ENCODE results near the gene NR6A1. TPM values are rescaled to one million over a fixed set of nuclear protein-coding genes. Genes with fewer than 3 reads are reported as not detected.

NR6A1 gene
- total and polyA plus RNA-seq, 2 of the 8 experiments (the other 6 are each of a cell fraction or from before 2014, with no cell fraction given), result 93.2 to 237 TPM

- WGBS, 2 experiments (ENCODE audit: extremely low coverage in 1 of 2, insufficient coverage in 1 of 2, insufficient read length in 1 of 2, insufficient replicate concordance in 2 of 2, low coverage in 1 of 2, low lambda C conversion rate in 2 of 2, missing lambda C conversion rate in 1 of 2), result 91% methylated on average over 6 of the region's 6 CpGs; no CpG with 5 or more reads in 1 of the 2 experiments
- no peaks in the 10 kb centered on the region for H3K27me3 ChIP-seq (replicated peaks in 1 of 4; ENCODE audit: control insufficient read depth in 3 of 4, extremely low read depth in 1 of 4, insufficient read depth in 3 of 4, low read length in 3 of 4)
- CTCF ChIA-PET (ENCODE audit: partially characterized antibody), result interaction anchor here (1.3 to 2.7 kb wide), 5 partner anchors 24 to 152 kb away, joined by 3 to 14 read pairs (median 4); no protein-coding TSS in a partner anchor
- TF ChIP-seq ASH2L (IDR thresholded peaks at IDR 0.05; ENCODE audit: low read length) (no peak), RNF2 (IDR thresholded peaks at IDR 0.05; ENCODE audit: borderline replicate concordance, low read depth, low read length, missing control alignments, poor library complexity, severe bottlenecking) (no peak), BACH1 (IDR thresholded peaks at IDR 0.05; ENCODE audit: low read length) (no peak), ATF3 (IDR thresholded peaks at IDR 0.05; ENCODE audit: insufficient read depth, low read depth, low read length) (no peak), SIN3A (conservative IDR thresholded peaks at IDR 0.05 in 1 of 2, IDR thresholded peaks at IDR 0.05 in 1 of 2; ENCODE audit: low read depth in 1 of 2, low read length in 2 of 2) (no peak), SUZ12 (IDR thresholded peaks at IDR 0.05; ENCODE audit: low read length) (no peak), CHD1 (IDR thresholded peaks at IDR 0.05; ENCODE audit: low read depth, low read length) (no peak), RXRA (IDR thresholded peaks at IDR 0.05; ENCODE audit: insufficient read depth, low read depth, low read length) (no peak), GABPA (IDR thresholded peaks at IDR 0.05; ENCODE audit: borderline replicate concordance, insufficient read depth, low read length) (no peak), TAF7 (optimal IDR thresholded peaks at IDR 0.05; ENCODE audit: borderline replicate concordance, low read depth, low read length) (no peak), TCF12 (IDR thresholded peaks at IDR 0.05; ENCODE audit: low read depth, low read length) (no peak)
These were observed 82.7 kb downstream of the NR6A1 start for GRCh38 chr9:124688238-124688904.

More at GRCh38 chr9:124688238-124688904, 82.7 kb downstream of the NR6A1 start:
- Histone ChIP-seq H3K4me2 (ENCODE audit: insufficient read depth in 1 of 2, low read depth in 2 of 2, low read length in 2 of 2) (no peak overlapping the region), H2BK120ac (replicated peaks; ENCODE audit: low read depth, low read length) (no peak overlapping the region), H3K23ac (ENCODE audit: insufficient read length) (no peak overlapping the region), H3K4me3 (ENCODE audit: extremely low read depth in 1 of 4, insufficient read depth in 2 of 4, low read depth in 3 of 4, low read length in 4 of 4) (no peak overlapping the region), H3K79me2 (ENCODE audit: control insufficient read depth in 1 of 2, insufficient read depth in 2 of 2, low read length in 2 of 2) (peaks cover 0 to 62% of the 10 kb centered on the region in 2 experiments; a peak in 2 of 4 replicates), H2AFZ (ENCODE audit: low read length) (no peak overlapping the region), H3K4me1 (replicated peaks in 1 of 4; ENCODE audit: control insufficient read depth in 3 of 4, insufficient read depth in 4 of 4, low read length in 3 of 4) (peaks cover 0 to 3% (median 2%) of the 10 kb centered on the region in 4 experiments; a peak in 4 of 7 replicates), H3K14ac (ENCODE audit: insufficient read length) (no peak overlapping the region), H3K18ac (ENCODE audit: extremely low read depth, low read length) (no peak overlapping the region), H3K9ac (replicated peaks in 1 of 4; ENCODE audit: extremely low read depth in 1 of 4, low read depth in 3 of 4, low read length in 3 of 4) (no peak overlapping the region), H3K36me3 (ENCODE audit: control insufficient read depth in 2 of 4, insufficient read depth in 4 of 4, low read length in 3 of 4) (peaks cover 0 to 7% (median 0%) of the 10 kb centered on the region in 4 experiments; a peak in 4 of 8 replicates), H2BK5ac (ENCODE audit: low read depth, low read length) (no peak overlapping the region), H3K23me2 (ENCODE audit: low read depth, low read length) (no peaks in the 10 kb centered on the region), H3K79me1 (ENCODE audit: low read depth, low read length) (peaks cover 1% of the 10 kb centered on the region; the same call in 1 of the 2 replicates), H4K91ac (replicated peaks; ENCODE audit: insufficient read length, low read length) (no peak overlapping the region), H2BK12ac (ENCODE audit: low read depth, low read length) (no peak overlapping the region), H2BK15ac (ENCODE audit: low read length) (no peak overlapping the region), H3K9me3 (ENCODE audit: insufficient read depth in 2 of 2, low read depth in 1 of 2, low read length in 1 of 2) (no peaks in the 10 kb centered on the region), H2BK20ac (ENCODE audit: low read length) (no peak overlapping the region), H4K5ac (ENCODE audit: insufficient read length, low read depth, low read length) (no peak overlapping the region), H2AK5ac (ENCODE audit: low read depth, low read length) (no peak overlapping the region), H3K4ac (replicated peaks; ENCODE audit: insufficient read length, low read depth, low read length) (no peak overlapping the region), H3K56ac (replicated peaks; ENCODE audit: insufficient read length, low read depth, low read length) (no peak overlapping the region), H3K27ac (ENCODE audit: low read depth, low read length) (no peak overlapping the region), H4K20me1 (replicated peaks in 1 of 2; ENCODE audit: control insufficient read depth in 1 of 2, insufficient read depth in 2 of 2, low read length in 2 of 2) (peaks cover 0 to 4% of the 10 kb centered on the region in 2 experiments), H4K8ac (ENCODE audit: extremely low read depth, insufficient read depth, low read length) (no peak overlapping the region)
- FAIRE-seq (no peak), DNase-seq (ENCODE audit: low read depth in 1 of 2, low spot score in 2 of 2) (no peak)
- POLR2A ChIA-PET (ENCODE audit: partially characterized antibody), result interaction anchor here (0.7 to 1.1 kb wide), 2 partner anchors 11 to 188 kb away, joined by 3 read pairs; no protein-coding TSS in a partner anchor

Data from H1 (cell line).